NB4 (cell line): ENCODE results near the gene UCHL1.

Experiments used
- MAX ChIP-seq: IDR thresholded peaks from 2 replicates; pipeline ENCODE4 v1.6.1; 2011; ENCODE audit warnings: low read depth, low read length
- POLR2A ChIP-seq: IDR thresholded peaks from 2 replicates; pipeline ENCODE4 v1.6.1; 2011; ENCODE audit warnings: mild to moderate bottlenecking; ENCODE audit not compliant: insufficient read length; ENCODE audit errors: extremely low read depth
- TF ChIP-seq, protein P1 (sequence below): IDR thresholded peaks from one replicate; pipeline ENCODE4 v1.5.1; 2012; ENCODE audit warnings: low read depth, low read length

- TF ChIP-seq, protein P1, sequence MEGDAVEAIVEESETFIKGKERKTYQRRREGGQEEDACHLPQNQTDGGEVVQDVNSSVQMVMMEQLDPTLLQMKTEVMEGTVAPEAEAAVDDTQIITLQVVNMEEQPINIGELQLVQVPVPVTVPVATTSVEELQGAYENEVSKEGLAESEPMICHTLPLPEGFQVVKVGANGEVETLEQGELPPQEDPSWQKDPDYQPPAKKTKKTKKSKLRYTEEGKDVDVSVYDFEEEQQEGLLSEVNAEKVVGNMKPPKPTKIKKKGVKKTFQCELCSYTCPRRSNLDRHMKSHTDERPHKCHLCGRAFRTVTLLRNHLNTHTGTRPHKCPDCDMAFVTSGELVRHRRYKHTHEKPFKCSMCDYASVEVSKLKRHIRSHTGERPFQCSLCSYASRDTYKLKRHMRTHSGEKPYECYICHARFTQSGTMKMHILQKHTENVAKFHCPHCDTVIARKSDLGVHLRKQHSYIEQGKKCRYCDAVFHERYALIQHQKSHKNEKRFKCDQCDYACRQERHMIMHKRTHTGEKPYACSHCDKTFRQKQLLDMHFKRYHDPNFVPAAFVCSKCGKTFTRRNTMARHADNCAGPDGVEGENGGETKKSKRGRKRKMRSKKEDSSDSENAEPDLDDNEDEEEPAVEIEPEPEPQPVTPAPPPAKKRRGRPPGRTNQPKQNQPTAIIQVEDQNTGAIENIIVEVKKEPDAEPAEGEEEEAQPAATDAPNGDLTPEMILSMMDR: no peak
- TF ChIP-seq POLR2A: no peak
- no peak for TF ChIP-seq MAX
Measured at GRCh38 chr4:41307638-41308037, 50.9 kb downstream of the UCHL1 start.
